H9 (cell line): ENCODE data around the gene ITGAX. TPM values are rescaled to one million over a fixed set of nuclear protein-coding genes. Genes with fewer than 3 reads are reported as not detected.

Experiments
- DNase-seq: peaks from one replicate; pipeline ENCODE4 v3.0.0-alpha.2; 2017
- H2AFZ ChIP-seq: one replicate; pipeline ENCODE4 v1.6.1; 2013; ENCODE audit warnings: mild to moderate bottlenecking, low read length, control low read depth, moderate library complexity
- H2AK5ac ChIP-seq: 2 replicates; pipeline ENCODE4 v1.6.1; 2013; ENCODE audit warnings: low read length, control low read depth, mixed read lengths; ENCODE audit not compliant: insufficient read length
- H2BK120ac ChIP-seq: one replicate; pipeline ENCODE4 v1.6.1; 2013; ENCODE audit warnings: low read depth, mild to moderate bottlenecking, low read length, control low read depth, inconsistent platforms; ENCODE audit not compliant: poor library complexity, severe bottlenecking
- H2BK12ac ChIP-seq: 2 replicates; pipeline ENCODE4 v1.6.1; 2013; ENCODE audit warnings: low read length, control low read depth, mixed read lengths, low read depth; ENCODE audit not compliant: insufficient read length
- H2BK15ac ChIP-seq: 2 replicates; pipeline ENCODE4 v1.6.1; 2013; ENCODE audit warnings: low read depth, low read length, control low read depth
- H2BK20ac ChIP-seq: one replicate; pipeline ENCODE4 v1.6.1; 2013; ENCODE audit warnings: low read depth, mild to moderate bottlenecking, low read length, control low read depth, inconsistent platforms; ENCODE audit not compliant: poor library complexity, severe bottlenecking
- H2BK5ac ChIP-seq: 2 replicates; pipeline ENCODE4 v1.6.1; 2013; ENCODE audit warnings: low read length, control low read depth, mixed read lengths; ENCODE audit not compliant: insufficient read length
- H3K14ac ChIP-seq: 2 replicates; pipeline ENCODE4 v1.6.1; 2013; ENCODE audit warnings: low read length, control low read depth; ENCODE audit not compliant: insufficient read depth
- H3K18ac ChIP-seq: 2 replicates; pipeline ENCODE4 v1.6.1; 2013; ENCODE audit warnings: low read depth, mild to moderate bottlenecking, mixed read lengths, low read length, control low read depth; ENCODE audit not compliant: insufficient read length
- H3K23ac ChIP-seq: 2 replicates; pipeline ENCODE4 v1.6.1; 2013; ENCODE audit warnings: low read length, control low read depth, mixed read lengths, low read depth; ENCODE audit not compliant: insufficient read length
- H3K23me2 ChIP-seq: 2 replicates; pipeline ENCODE4 v1.6.1; 2013; ENCODE audit warnings: low read depth, mild to moderate bottlenecking, mixed read lengths, low read length, control low read depth; ENCODE audit not compliant: insufficient read length, poor library complexity, severe bottlenecking
- H3K27ac ChIP-seq: 2 replicates; pipeline ENCODE4 v1.5.1; 2013; ENCODE audit warnings: low read length, control low read depth, mixed read lengths, low read depth; ENCODE audit not compliant: insufficient read length
- H3K27me3 ChIP-seq: 2 replicates; pipeline ENCODE4 v1.6.1; 2013; ENCODE audit warnings: low read length, control low read depth, inconsistent platforms; ENCODE audit not compliant: insufficient read depth
- H3K4ac ChIP-seq: 2 replicates; pipeline ENCODE4 v1.6.1; 2013; ENCODE audit warnings: low read depth, mild to moderate bottlenecking, control low read depth, inconsistent platforms, low read length, moderate library complexity
- H3K4me1 ChIP-seq: 2 replicates; pipeline ENCODE4 v1.6.1; 2013; ENCODE audit warnings: low read length, control low read depth, inconsistent platforms; ENCODE audit not compliant: insufficient read depth
- H3K4me2 ChIP-seq: 2 replicates; pipeline ENCODE4 v1.6.1; 2013; ENCODE audit warnings: low read length, control low read depth, mixed read lengths; ENCODE audit not compliant: insufficient read length, insufficient read depth
- H3K56ac ChIP-seq: 2 replicates; pipeline ENCODE4 v1.6.1; 2013; ENCODE audit warnings: low read depth, mild to moderate bottlenecking, mixed read lengths, low read length, control low read depth; ENCODE audit not compliant: insufficient read length
- H3K79me1 ChIP-seq: 2 replicates; pipeline ENCODE4 v1.6.1; 2013; ENCODE audit warnings: low read depth, mild to moderate bottlenecking, moderate library complexity, low read length, control low read depth, inconsistent platforms; ENCODE audit not compliant: insufficient read depth, poor library complexity, severe bottlenecking
- H3K79me2 ChIP-seq: 2 replicates; pipeline ENCODE4 v1.6.1; 2013; ENCODE audit warnings: low read length, control low read depth, inconsistent platforms; ENCODE audit not compliant: insufficient read depth
- H3K9ac ChIP-seq: 2 replicates; pipeline ENCODE4 v1.6.1; 2013; ENCODE audit warnings: low read length, control low read depth, mixed read lengths; ENCODE audit not compliant: insufficient read length; ENCODE audit errors: extremely low read depth
- H3K9me3 ChIP-seq: one replicate; pipeline ENCODE4 v1.6.1; 2013; ENCODE audit warnings: low read depth, low read length, inconsistent platforms; ENCODE audit not compliant: control insufficient read depth
- H3T11ph ChIP-seq: one replicate; pipeline ENCODE4 v1.6.1; 2013; ENCODE audit warnings: mild to moderate bottlenecking, low read length, control low read depth, inconsistent platforms
- H4K20me1 ChIP-seq: one replicate; pipeline ENCODE4 v1.6.1; 2013; ENCODE audit not compliant: control insufficient read depth, insufficient read length, insufficient read depth
- H4K5ac ChIP-seq: 2 replicates; pipeline ENCODE4 v1.6.1; 2013; ENCODE audit warnings: low read depth, mild to moderate bottlenecking, mixed read lengths, low read length, control low read depth; ENCODE audit not compliant: insufficient read length
- H4K8ac ChIP-seq: replicated peaks from 2 replicates; pipeline ENCODE4 v1.6.1; 2013; ENCODE audit warnings: low read length, control low read depth, mixed read lengths, low read depth; ENCODE audit not compliant: insufficient read length
- H4K91ac ChIP-seq: 2 replicates; pipeline ENCODE4 v1.6.1; 2013; ENCODE audit warnings: low read depth, mild to moderate bottlenecking, moderate library complexity, mixed read lengths, low read length, control low read depth; ENCODE audit not compliant: insufficient read length
- H3K27ac Mint-ChIP-seq, 3 experiments: 2 replicates in 2 of 3; 3 replicates in 1 of 3; pipeline ENCODE4 v1.8.0; 2020 to 2021; ENCODE audit warnings: mixed read lengths in 3 of 3, mild to moderate bottlenecking in 1 of 3, moderate library complexity in 1 of 3
- H3K27me3 Mint-ChIP-seq: 2 replicates; pipeline ENCODE4 v1.8.0; 2021; ENCODE audit warnings: low read depth, mild to moderate bottlenecking, moderate library complexity, mixed read lengths
- H3K36me3 Mint-ChIP-seq, 3 experiments: 2 replicates in 2 of 3; 3 replicates in 1 of 3; pipeline ENCODE4 v1.8.0; 2020 to 2021; ENCODE audit warnings: low read depth in 3 of 3, mixed read lengths in 3 of 3; ENCODE audit not compliant: insufficient read depth in 1 of 3
- H3K4me1 Mint-ChIP-seq, 2 experiments: 2 replicates each; pipeline ENCODE4 v1.8.0; 2020; ENCODE audit warnings: mixed read lengths in 2 of 2
- H3K4me3 Mint-ChIP-seq, 2 experiments: 2 replicates in 1 of 2; 3 replicates in 1 of 2; pipeline ENCODE4 v1.8.0; 2020 to 2021; ENCODE audit warnings: mild to moderate bottlenecking in 2 of 2, mixed read lengths in 2 of 2, moderate library complexity in 1 of 2
- H3K9me3 Mint-ChIP-seq, 2 experiments: 2 replicates in 1 of 2; 3 replicates in 1 of 2; pipeline ENCODE4 v1.8.0; 2020; ENCODE audit warnings: mild to moderate bottlenecking in 2 of 2, mixed read lengths in 2 of 2, moderate library complexity in 1 of 2
- WGBS: extraction: QIAGEN DNeasy Blood & Tissue Kit; methylation state at CpG from one replicate; pipeline ENCODE4 v1.1.7; 2013; ENCODE audit warnings: missing lambda C conversion rate, low lambda C conversion rate, mixed read lengths; ENCODE audit not compliant: insufficient read length; ENCODE audit errors: extremely low coverage; 5-methylcytosine and 5-hydroxymethylcytosine counted together
- total RNA-seq: library from RNA; stranded (reverse); gene quantifications from 2 replicates; pipeline ENCODE4 v1.2.1, GENCODE V29; 2021
- TF ChIP-seq, protein P1 (sequence below): fragments of 200-600 bp; sonication (generic); conservative IDR thresholded peaks from 3 replicates; pipeline ENCODE4 v1.8.0; 2021; ENCODE audit warnings: antibody characterized with exemption, mild to moderate bottlenecking

Gene ITGAX
- total RNA-seq, 1 experiment from 2014 or later: 0.28 TPM

DNA sequence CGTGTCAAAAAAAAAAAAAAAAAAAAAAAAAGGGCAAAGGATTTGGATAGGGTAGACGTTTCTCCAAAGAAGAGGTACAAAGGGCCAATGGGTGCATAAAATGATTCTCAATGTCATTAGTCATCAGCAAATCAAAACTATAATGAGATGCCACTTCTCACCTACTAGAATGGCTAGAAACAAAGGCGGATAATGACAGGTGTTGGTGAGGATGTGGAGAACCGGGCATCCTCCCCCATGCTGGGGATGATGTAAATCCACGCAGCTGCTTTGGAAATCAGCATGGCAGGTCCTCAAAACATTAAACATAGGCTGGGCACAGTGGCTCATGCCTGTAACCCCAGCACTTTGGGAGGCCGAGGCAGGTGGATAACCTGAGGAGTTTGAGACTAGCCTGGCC, 9.4 kb downstream of the ITGAX start:
- no peak overlapping the region for H3K27ac Mint-ChIP-seq
- H3K9me3 Mint-ChIP-seq: peaks cover 2 to 5% of the 10 kb centered on the region in 2 experiments; a peak in 3 of 5 replicates
- H3K36me3 Mint-ChIP-seq: no peaks in the 10 kb centered on the region
- Histone ChIP-seq H3T11ph (no peak overlapping the region), H2BK15ac (no peak overlapping the region), H2AK5ac (no peak overlapping the region), H3K4me2 (no peak overlapping the region), H3K27ac (no peak overlapping the region), H3K18ac (no peak overlapping the region), H3K4me1 (no peaks in the 10 kb centered on the region), H2BK120ac (no peak overlapping the region), H2AFZ (no peak overlapping the region), H3K23me2 (no peaks in the 10 kb centered on the region), H2BK12ac (no peak overlapping the region), H2BK20ac (no peak overlapping the region), H3K9ac (no peak overlapping the region), H3K79me2 (no peaks in the 10 kb centered on the region), H4K20me1 (no peaks in the 10 kb centered on the region), H4K91ac (no peak overlapping the region), H3K9me3 (no peaks in the 10 kb centered on the region), H3K4ac (no peak overlapping the region), H4K5ac (no peak overlapping the region), H3K79me1 (no peaks in the 10 kb centered on the region), H3K23ac (no peak overlapping the region), H4K8ac (no peak overlapping the region), H2BK5ac (no peak overlapping the region), H3K14ac (no peak overlapping the region), H3K27me3 (no peaks in the 10 kb centered on the region), H3K56ac (no peak overlapping the region)
- DNase-seq: no peak
- H3K4me3 Mint-ChIP-seq: no peak overlapping the region
- peaks cover 12% of the 10 kb centered on the region for H3K27me3 Mint-ChIP-seq
- H3K4me1 Mint-ChIP-seq: no peaks in the 10 kb centered on the region
- TF ChIP-seq, protein P1, sequence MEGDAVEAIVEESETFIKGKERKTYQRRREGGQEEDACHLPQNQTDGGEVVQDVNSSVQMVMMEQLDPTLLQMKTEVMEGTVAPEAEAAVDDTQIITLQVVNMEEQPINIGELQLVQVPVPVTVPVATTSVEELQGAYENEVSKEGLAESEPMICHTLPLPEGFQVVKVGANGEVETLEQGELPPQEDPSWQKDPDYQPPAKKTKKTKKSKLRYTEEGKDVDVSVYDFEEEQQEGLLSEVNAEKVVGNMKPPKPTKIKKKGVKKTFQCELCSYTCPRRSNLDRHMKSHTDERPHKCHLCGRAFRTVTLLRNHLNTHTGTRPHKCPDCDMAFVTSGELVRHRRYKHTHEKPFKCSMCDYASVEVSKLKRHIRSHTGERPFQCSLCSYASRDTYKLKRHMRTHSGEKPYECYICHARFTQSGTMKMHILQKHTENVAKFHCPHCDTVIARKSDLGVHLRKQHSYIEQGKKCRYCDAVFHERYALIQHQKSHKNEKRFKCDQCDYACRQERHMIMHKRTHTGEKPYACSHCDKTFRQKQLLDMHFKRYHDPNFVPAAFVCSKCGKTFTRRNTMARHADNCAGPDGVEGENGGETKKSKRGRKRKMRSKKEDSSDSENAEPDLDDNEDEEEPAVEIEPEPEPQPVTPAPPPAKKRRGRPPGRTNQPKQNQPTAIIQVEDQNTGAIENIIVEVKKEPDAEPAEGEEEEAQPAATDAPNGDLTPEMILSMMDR: no peak
- WGBS: no CpG with 5 or more reads among the region's 6 CpGs
